HepG2 (cell line): ENCODE results near the gene CRY1. TPM values are rescaled to one million over a fixed set of nuclear protein-coding genes. Genes with fewer than 3 reads are reported as not detected.

Source experiments
- CENPX ChIP-seq: sonication (generic); formaldehyde crosslinking; IDR thresholded peaks from 2 replicates; pipeline ENCODE4 v1.9.0; 2021; ENCODE audit warnings: mild to moderate bottlenecking, missing genetic modification reagents, moderate library complexity
- DNMT3B ChIP-seq: conservative IDR thresholded peaks from 2 replicates; pipeline ENCODE4 v1.6.1; 2016; ENCODE audit warnings: missing biosample characterization, control low read depth
- FOSL2 ChIP-seq: sonication (generic); formaldehyde crosslinking; IDR thresholded peaks from 2 replicates; pipeline ENCODE4 v1.4.0; 2020; ENCODE audit warnings: missing genetic modification reagents
- KLF15 ChIP-seq: sonication (generic); formaldehyde crosslinking; IDR thresholded peaks from 2 replicates; pipeline ENCODE4 v1.8.1; 2023; ENCODE audit warnings: borderline replicate concordance, mild to moderate bottlenecking, inconsistent platforms, missing genetic modification reagents, mixed read lengths
- MXD3 ChIP-seq: IDR thresholded peaks from 2 replicates; pipeline ENCODE4 v1.6.1; 2016; ENCODE audit warnings: mild to moderate bottlenecking, missing biosample characterization, missing genetic modification reagents
- POLR2AphosphoS2 ChIP-seq: IDR thresholded peaks from 2 replicates; pipeline ENCODE4 v1.6.1; 2011; ENCODE audit warnings: low read depth, low read length, improper control_type of control experiment
- SMAD9 ChIP-seq: sonication (generic); formaldehyde crosslinking; IDR thresholded peaks from 2 replicates; pipeline ENCODE4 v1.5.1; 2020; ENCODE audit warnings: mild to moderate bottlenecking, missing genetic modification reagents
- STAT6 ChIP-seq: sonication (generic); formaldehyde crosslinking; IDR thresholded peaks from 2 replicates; pipeline ENCODE4 v1.4.0; 2020; ENCODE audit warnings: missing genetic modification reagents, mild to moderate bottlenecking, borderline replicate concordance
- TARDBP ChIP-seq: sonication (generic); formaldehyde crosslinking; IDR thresholded peaks from 2 replicates; pipeline ENCODE4 v1.8.0; 2022; ENCODE audit warnings: mild to moderate bottlenecking, missing genetic modification reagents
- ZBTB25 ChIP-seq: IDR thresholded peaks from 2 replicates; pipeline ENCODE4 v1.6.1; 2018; ENCODE audit warnings: missing genetic modification reagents
- ZNF230 ChIP-seq: sonication (generic); formaldehyde crosslinking; IDR thresholded peaks from 2 replicates; pipeline ENCODE4 v1.4.0; 2020; ENCODE audit warnings: mild to moderate bottlenecking, missing genetic modification reagents
- ZNF558 ChIP-seq: sonication (generic); formaldehyde crosslinking; IDR thresholded peaks from 2 replicates; pipeline ENCODE4 v1.9.0; 2022; ENCODE audit warnings: mild to moderate bottlenecking, missing genetic modification reagents, borderline replicate concordance
- ZNF562 ChIP-seq: sonication (generic); formaldehyde crosslinking; IDR thresholded peaks from 2 replicates; pipeline ENCODE4 v1.8.0; 2022; ENCODE audit warnings: missing genetic modification reagents, borderline replicate concordance
- ZNF609 ChIP-seq: sonication (generic); formaldehyde crosslinking; IDR thresholded peaks from 2 replicates; pipeline ENCODE4 v1.4.0; 2020; ENCODE audit warnings: mild to moderate bottlenecking, missing genetic modification reagents, borderline replicate concordance
- ZNF639 ChIP-seq: conservative IDR thresholded peaks from 2 replicates; pipeline ENCODE4 v1.6.1; 2018; ENCODE audit warnings: missing genetic modification reagents
- ZNF740 ChIP-seq: sonication (generic); formaldehyde crosslinking; IDR thresholded peaks from 2 replicates; pipeline ENCODE4 v1.4.0; 2020; ENCODE audit warnings: missing genetic modification reagents
- ZNF747 ChIP-seq: sonication (generic); formaldehyde crosslinking; IDR thresholded peaks from 2 replicates; pipeline ENCODE4 v1.8.1; 2023; ENCODE audit warnings: missing genetic modification reagents, mild to moderate bottlenecking, borderline replicate concordance
- ZNF841 ChIP-seq: sonication (generic); formaldehyde crosslinking; IDR thresholded peaks from 2 replicates; pipeline ENCODE4 v1.8.1; 2023; ENCODE audit warnings: missing genetic modification reagents, borderline replicate concordance
- polyA plus RNA-seq, 8 experiments: library from polyadenylated mRNA; depleted of rRNA in 3 of 8; stranded (reverse) in 7 of 8; unstranded in 1 of 8; fragments of >200 nt; fragmentation: Illumina TruSeq in 4 of 8; extraction: Trizol in 4 of 8; gene quantifications; 2 replicates each; pipeline versions ENCODE4 v1.2.1 to v1.2.3, GENCODE V29; 2011 to 2016; ENCODE audit warnings: low read depth in 4 of 8, missing spikeins in 1 of 8, mixed read lengths in 1 of 8; ENCODE audit not compliant: insufficient read depth in 1 of 8
- total RNA-seq, 5 experiments: library from RNA; depleted of rRNA; stranded (reverse); fragments of >200 nt; fragmentation: Illumina TruSeq; extraction: Trizol; gene quantifications; 2 replicates each; pipeline ENCODE4 v1.2.3, GENCODE V29; 2016; ENCODE audit warnings: low read depth in 1 of 5

Gene CRY1
- total and polyA plus RNA-seq, 2 of the 13 experiments (the other 11 are each of a cell fraction or from before 2014, with no cell fraction given) = 11.4 to 13.9 TPM

GRCh38 chr12:106955377-106956047 lies 137.8 kb downstream of the CRY1 start, which contains the start of gene TMEM263 (continued):
- TF ChIP-seq ZNF609 (CRISPR knock-in tag) (peak; percentile 32; the same call in 1 of the 2 replicates), STAT6 (no peak), ZBTB25 (CRISPR knock-in tag) (peak; percentile 25; the same call in 1 of the 2 replicates), CENPX (no peak), KLF15 (CRISPR knock-in tag) (0 out of 2 replicates have a peak, but pooled peaks have one; percentile 58), ZNF558 (CRISPR knock-in tag) (no peak; the same call in 1 of the 2 replicates), POLR2AphosphoS2 (no peak), FOSL2 (CRISPR knock-in tag) (no peak; the same call in 1 of the 2 replicates), ZNF639 (CRISPR knock-in tag) (peak; percentile 58), SMAD9 (no peak), ZNF747 (CRISPR knock-in tag) (peak; percentile 61; the same call in 1 of the 2 replicates), ZNF230 (0 out of 2 replicates have a peak, but pooled peaks have one; percentile 55), ZNF841 (no peak; the same call in 1 of the 2 replicates), ZNF562 (CRISPR knock-in tag) (no peak; the same call in 1 of the 2 replicates), DNMT3B (no peak), ZNF740 (CRISPR knock-in tag) (0 out of 2 replicates have a peak, but pooled peaks have one; percentile 65), TARDBP (CRISPR knock-in tag) (no peak; the same call in 1 of the 2 replicates), MXD3 (CRISPR knock-in tag) (no peak)
